Esophagus muscularis mucosa (tissue), 3 donors: ENCODE data around the gene MEPE.

ENCODE experiments used
- POLR2A ChIP-seq: fragments of 450-650 bp; IDR thresholded peaks from one replicate; pipeline ENCODE4 v1.6.1; 2017; ENCODE audit warnings: antibody characterized with exemption, moderate library complexity, mild to moderate bottlenecking, low read depth
- TF ChIP-seq, protein P1 (sequence below), 3 experiments: fragments of 200-600 bp in 2 of 3; fragments of 450-650 bp in 1 of 3; sonication (generic) in 2 of 3; IDR thresholded peaks; one replicate each; pipeline ENCODE4 v1.5.1; 2017 to 2019; ENCODE audit warnings: antibody characterized with exemption in 3 of 3, mild to moderate bottlenecking in 2 of 3, moderate library complexity in 1 of 3

- TF ChIP-seq, protein P1, sequence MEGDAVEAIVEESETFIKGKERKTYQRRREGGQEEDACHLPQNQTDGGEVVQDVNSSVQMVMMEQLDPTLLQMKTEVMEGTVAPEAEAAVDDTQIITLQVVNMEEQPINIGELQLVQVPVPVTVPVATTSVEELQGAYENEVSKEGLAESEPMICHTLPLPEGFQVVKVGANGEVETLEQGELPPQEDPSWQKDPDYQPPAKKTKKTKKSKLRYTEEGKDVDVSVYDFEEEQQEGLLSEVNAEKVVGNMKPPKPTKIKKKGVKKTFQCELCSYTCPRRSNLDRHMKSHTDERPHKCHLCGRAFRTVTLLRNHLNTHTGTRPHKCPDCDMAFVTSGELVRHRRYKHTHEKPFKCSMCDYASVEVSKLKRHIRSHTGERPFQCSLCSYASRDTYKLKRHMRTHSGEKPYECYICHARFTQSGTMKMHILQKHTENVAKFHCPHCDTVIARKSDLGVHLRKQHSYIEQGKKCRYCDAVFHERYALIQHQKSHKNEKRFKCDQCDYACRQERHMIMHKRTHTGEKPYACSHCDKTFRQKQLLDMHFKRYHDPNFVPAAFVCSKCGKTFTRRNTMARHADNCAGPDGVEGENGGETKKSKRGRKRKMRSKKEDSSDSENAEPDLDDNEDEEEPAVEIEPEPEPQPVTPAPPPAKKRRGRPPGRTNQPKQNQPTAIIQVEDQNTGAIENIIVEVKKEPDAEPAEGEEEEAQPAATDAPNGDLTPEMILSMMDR (IDR thresholded peaks at IDR 0.05) = no peak
- TF ChIP-seq POLR2A = no peak
Observed at GRCh38 chr4:87881115-87881514, 48.3 kb downstream of the MEPE start.
